GM12892 (cell line): Measurements from ENCODE around the gene DICER1.

Experiments used
- POLR2A ChIP-seq: IDR thresholded peaks from 2 replicates; pipeline ENCODE4 v1.6.1; 2011; ENCODE audit warnings: low read depth, low read length, control low read depth
- POLR2AphosphoS5 ChIP-seq: IDR thresholded peaks from 2 replicates; pipeline ENCODE4 v1.6.1; 2011; ENCODE audit warnings: low read depth, low read length, control low read depth
- TAF1 ChIP-seq: IDR thresholded peaks from 2 replicates; pipeline ENCODE4 v1.6.1; 2011; ENCODE audit warnings: low read depth, mild to moderate bottlenecking, control low read depth, low read length, borderline replicate concordance

DNA sequence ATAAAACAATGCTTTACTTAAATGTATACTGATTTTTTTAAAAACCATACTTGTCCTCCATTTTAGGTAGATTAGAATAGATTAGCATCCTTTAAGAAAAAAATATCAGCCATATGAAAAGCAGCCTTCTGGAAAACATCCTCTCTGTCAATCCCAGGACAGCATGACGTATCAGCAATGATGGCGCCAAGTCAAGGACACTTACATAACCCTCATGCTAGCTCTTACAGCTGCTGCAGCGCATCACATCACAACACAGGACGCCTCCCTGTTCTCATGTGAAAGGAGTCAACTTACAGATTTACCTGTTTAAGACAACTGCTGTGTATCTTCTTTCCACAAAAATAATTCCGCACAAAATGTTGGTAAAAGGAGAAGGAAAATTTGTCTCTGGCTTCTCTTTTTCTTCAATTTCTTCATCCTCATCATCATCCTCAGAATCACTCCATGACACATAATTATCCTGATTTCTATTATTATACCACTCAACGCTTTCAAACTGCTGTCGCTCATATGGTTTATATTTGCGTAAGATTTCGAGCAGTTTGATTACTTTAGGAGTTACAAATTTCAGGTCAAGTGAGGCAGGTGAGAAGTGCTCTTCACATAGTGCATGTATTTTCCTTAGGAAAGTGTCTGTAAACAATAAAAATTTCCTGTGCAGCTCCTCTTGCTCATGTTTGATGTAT is 33.3 kb downstream of the DICER1 start:
- TF ChIP-seq POLR2A (no peak), POLR2AphosphoS5 (no peak), TAF1 (no peak)
